SU-DHL-6 (cell line): ENCODE data around the gene STOM.

Experiments used
- H2AFZ ChIP-seq: fragments of 200-600 bp; sonication (generic); 2 replicates; pipeline ENCODE4 v1.6.1; 2014; ENCODE audit warnings: low read depth, mild to moderate bottlenecking, moderate library complexity, mixed read lengths, antibody characterized with exemption, low read length; ENCODE audit not compliant: severe bottlenecking
- H3F3A ChIP-seq: fragments of 200-600 bp; shearing (Covaris generic); 2 replicates; pipeline ENCODE4 v1.6.0; 2016; ENCODE audit warnings: antibody characterized with exemption, mild to moderate bottlenecking; ENCODE audit not compliant: insufficient read depth
- H3K27ac ChIP-seq: fragments of 200-600 bp; sonication (generic); 2 replicates; pipeline ENCODE4 v1.5.1; 2016; ENCODE audit warnings: low read depth, mild to moderate bottlenecking, low read length, moderate library complexity, mixed read lengths
- H3K27me3 ChIP-seq: fragments of 200-600 bp; sonication (generic), shearing (Covaris generic); 2 replicates; pipeline ENCODE4 v1.6.0; 2014; ENCODE audit warnings: mild to moderate bottlenecking, low read length
- H3K36me3 ChIP-seq: fragments of 200-600 bp; sonication (generic); 2 replicates; pipeline ENCODE4 v1.6.1; 2014; ENCODE audit warnings: mild to moderate bottlenecking, low read length, mixed read lengths
- H3K4me2 ChIP-seq: fragments of 300-600, 200-600 bp; shearing (Covaris generic), sonication (generic); 2 replicates; pipeline ENCODE4 v1.6.0; 2014; ENCODE audit warnings: low read length, low read depth, mild to moderate bottlenecking; ENCODE audit not compliant: poor library complexity, severe bottlenecking
- H3K4me3 ChIP-seq: fragments of 200-600 bp; sonication (generic); 2 replicates; pipeline ENCODE4 v1.5.1; 2014; ENCODE audit warnings: antibody characterized with exemption, low read length, mild to moderate bottlenecking, mixed read lengths; ENCODE audit not compliant: insufficient read depth, poor library complexity, severe bottlenecking
- H3K79me2 ChIP-seq: fragments of 200-600 bp; sonication (generic); 2 replicates; pipeline ENCODE4 v1.6.1; 2014; ENCODE audit warnings: mild to moderate bottlenecking, low read length, moderate library complexity; ENCODE audit not compliant: insufficient read depth
- H3K9ac ChIP-seq: fragments of 200-600 bp; sonication (generic); 2 replicates; pipeline ENCODE4 v1.7.0; 2014; ENCODE audit warnings: mild to moderate bottlenecking, low read length
- H3K9me2 ChIP-seq: fragments of 200-600 bp; sonication (generic); replicated peaks from 2 replicates; pipeline ENCODE4 v1.6.1; 2014; ENCODE audit warnings: low read length; ENCODE audit not compliant: insufficient read depth
- H3K9me3 ChIP-seq: fragments of 200-600 bp; sonication (generic); 2 replicates; pipeline ENCODE4 v1.6.1; 2014; ENCODE audit warnings: low read length, mixed read lengths; ENCODE audit not compliant: insufficient read depth
- H4K20me1 ChIP-seq: fragments of 200-600 bp; sonication (generic); 2 replicates; pipeline ENCODE4 v1.6.1; 2014; ENCODE audit warnings: low read depth, mild to moderate bottlenecking, antibody characterized with exemption, low read length, moderate library complexity, mixed read lengths
- EZH2phosphoT487 ChIP-seq: fragments of 200-600 bp; sonication (generic), shearing (Covaris generic); conservative IDR thresholded peaks from 2 replicates; pipeline ENCODE4 v1.6.1; 2018; ENCODE audit warnings: mild to moderate bottlenecking, antibody characterized with exemption, low read length, moderate library complexity, mixed read lengths
- TF ChIP-seq, protein P1 (sequence below): fragments of 200-600 bp; sonication (generic); IDR thresholded peaks from one replicate; pipeline ENCODE4 v1.5.1; 2017; ENCODE audit warnings: antibody characterized with exemption, mild to moderate bottlenecking, low read length, moderate library complexity; ENCODE audit not compliant: insufficient read depth, poor library complexity, severe bottlenecking

Gene STOM

GRCh38 chr9:121299467-121300282 lies 70.4 kb downstream of the STOM start:
- no peak overlapping the region for H3K9ac ChIP-seq
- peak overlapping the region; percentile 20 for H3K4me2 ChIP-seq
- H3K36me3 ChIP-seq = no peaks in the 10 kb centered on the region
- no peaks in the 10 kb centered on the region for H4K20me1 ChIP-seq
- H3K9me2 ChIP-seq = no peaks in the 10 kb centered on the region
- H3K27me3 ChIP-seq = no peaks in the 10 kb centered on the region
- H2AFZ ChIP-seq = no peak overlapping the region
- no peaks in the 10 kb centered on the region for H3K9me3 ChIP-seq
- no peak overlapping the region for H3K4me3 ChIP-seq
- H3K79me2 ChIP-seq = no peaks in the 10 kb centered on the region
- H3K27ac ChIP-seq = no peak overlapping the region
- TF ChIP-seq, protein P1, sequence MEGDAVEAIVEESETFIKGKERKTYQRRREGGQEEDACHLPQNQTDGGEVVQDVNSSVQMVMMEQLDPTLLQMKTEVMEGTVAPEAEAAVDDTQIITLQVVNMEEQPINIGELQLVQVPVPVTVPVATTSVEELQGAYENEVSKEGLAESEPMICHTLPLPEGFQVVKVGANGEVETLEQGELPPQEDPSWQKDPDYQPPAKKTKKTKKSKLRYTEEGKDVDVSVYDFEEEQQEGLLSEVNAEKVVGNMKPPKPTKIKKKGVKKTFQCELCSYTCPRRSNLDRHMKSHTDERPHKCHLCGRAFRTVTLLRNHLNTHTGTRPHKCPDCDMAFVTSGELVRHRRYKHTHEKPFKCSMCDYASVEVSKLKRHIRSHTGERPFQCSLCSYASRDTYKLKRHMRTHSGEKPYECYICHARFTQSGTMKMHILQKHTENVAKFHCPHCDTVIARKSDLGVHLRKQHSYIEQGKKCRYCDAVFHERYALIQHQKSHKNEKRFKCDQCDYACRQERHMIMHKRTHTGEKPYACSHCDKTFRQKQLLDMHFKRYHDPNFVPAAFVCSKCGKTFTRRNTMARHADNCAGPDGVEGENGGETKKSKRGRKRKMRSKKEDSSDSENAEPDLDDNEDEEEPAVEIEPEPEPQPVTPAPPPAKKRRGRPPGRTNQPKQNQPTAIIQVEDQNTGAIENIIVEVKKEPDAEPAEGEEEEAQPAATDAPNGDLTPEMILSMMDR = no peak
- TF ChIP-seq EZH2phosphoT487 = no peak
- no peaks in the 10 kb centered on the region for H3F3A ChIP-seq

GRCh38 chr9:121298689-121299466 lies 71.2 kb downstream of the STOM start:
- no peaks in the 10 kb centered on the region for H3K27me3 ChIP-seq
- peak overlapping the region; percentile 20 for H3K4me2 ChIP-seq
- H3K27ac ChIP-seq = no peak overlapping the region
- no peaks in the 10 kb centered on the region for H3K79me2 ChIP-seq
- no peak overlapping the region for H3K9ac ChIP-seq
- TF ChIP-seq, protein P1 = no peak
- TF ChIP-seq EZH2phosphoT487 = no peak
- no peaks in the 10 kb centered on the region for H4K20me1 ChIP-seq
- H2AFZ ChIP-seq = no peak overlapping the region
- H3K9me3 ChIP-seq = no peaks in the 10 kb centered on the region
- no peaks in the 10 kb centered on the region for H3K9me2 ChIP-seq
- no peaks in the 10 kb centered on the region for H3K36me3 ChIP-seq
- no peaks in the 10 kb centered on the region for H3F3A ChIP-seq
- H3K4me3 ChIP-seq = no peak overlapping the region

DNA sequence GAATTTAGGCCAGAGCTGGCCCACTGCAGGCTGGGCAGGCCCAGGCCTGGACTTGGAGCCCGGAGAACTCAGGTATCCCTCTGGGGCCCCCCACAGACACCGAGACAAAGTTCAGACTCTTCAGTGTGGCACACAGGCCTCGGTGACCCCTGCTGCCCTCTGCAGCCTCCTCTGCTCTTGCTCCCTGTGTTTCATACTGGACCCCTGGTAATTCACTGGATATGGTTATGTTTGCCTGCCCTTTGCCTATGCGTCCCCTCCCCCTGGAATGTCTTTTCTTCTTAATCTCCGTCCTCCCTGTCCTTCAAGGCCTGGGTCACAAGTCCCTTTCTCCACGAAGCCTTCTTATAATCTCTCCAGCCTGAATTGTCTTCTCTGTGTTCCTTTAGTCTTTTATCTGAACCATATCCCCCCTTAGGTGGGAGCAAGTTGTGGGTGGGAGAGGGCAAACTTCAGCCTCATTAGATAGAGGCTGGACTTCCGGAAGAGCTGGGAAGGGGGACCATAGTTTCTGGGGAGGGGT lies 72.0 kb downstream of the STOM start:
- no peaks in the 10 kb centered on the region for H3K27me3 ChIP-seq
- no peak overlapping the region for H3K4me2 ChIP-seq
- no peaks in the 10 kb centered on the region for H3F3A ChIP-seq

More for the DNA sequence above, 72.0 kb downstream of the STOM start:
- Histone ChIP-seq H2AFZ (no peak overlapping the region), H3K9me3 (no peaks in the 10 kb centered on the region), H3K9ac (no peak overlapping the region), H3K27ac (no peak overlapping the region), H4K20me1 (no peaks in the 10 kb centered on the region), H3K79me2 (no peaks in the 10 kb centered on the region), H3K9me2 (no peaks in the 10 kb centered on the region), H3K36me3 (no peaks in the 10 kb centered on the region), H3K4me3 (no peak overlapping the region)
- TF ChIP-seq, protein P1 = no peak
- TF ChIP-seq EZH2phosphoT487 = no peak
